Natural killer cell (primary cell): ENCODE data around the gene DDX24. TPM values are rescaled to one million over a fixed set of nuclear protein-coding genes. Genes with fewer than 3 reads are reported as not detected.

ENCODE experiments used
- ATAC-seq, 3 donors: fragments of 150-1000 bp in 2 of 3; fragments of 200-7000 bp in 1 of 3; cut with Tn5 transposase; 1 replicate in 1 of 3; 2 replicates in 2 of 3; pipeline ENCODE4 v1.10.0; 2021; ENCODE audit warnings: mild to moderate bottlenecking in 2 of 3, moderate library complexity in 2 of 3
- DNase-seq, 2 donors: peaks; one replicate each; pipeline versions ENCODE4 v3.0.0 to v3.0.0-alpha.2; 2013 to 2021; ENCODE audit warnings: mixed read lengths in 1 of 2
- H3K27ac ChIP-seq: one replicate; pipeline ENCODE4 v1.5.1; 2013; ENCODE audit warnings: mild to moderate bottlenecking, low read length
- H3K27me3 ChIP-seq: one replicate; pipeline ENCODE4 v1.6.1; 2013; ENCODE audit warnings: low read length; ENCODE audit not compliant: control insufficient read depth, insufficient read depth
- H3K36me3 ChIP-seq: one replicate; pipeline ENCODE4 v1.6.1; 2013; ENCODE audit warnings: low read length; ENCODE audit not compliant: control insufficient read depth, insufficient read depth
- H3K4me1 ChIP-seq: one replicate; pipeline ENCODE4 v1.6.1; 2013; ENCODE audit warnings: low read length; ENCODE audit not compliant: control insufficient read depth, insufficient read depth
- H3K4me3 ChIP-seq: one replicate; pipeline ENCODE4 v1.5.1; 2013; ENCODE audit warnings: low read length
- H3K9me3 ChIP-seq: one replicate; pipeline ENCODE4 v1.6.1; 2013; ENCODE audit warnings: low read length; ENCODE audit not compliant: control insufficient read depth, insufficient read depth
- H3K27ac Mint-ChIP-seq, 2 donors: one replicate each; pipeline ENCODE4 v1.8.0; 2022; ENCODE audit warnings: mild to moderate bottlenecking in 2 of 2, mixed read lengths in 2 of 2, moderate library complexity in 1 of 2
- H3K27me3 Mint-ChIP-seq, 2 donors: one replicate each; pipeline ENCODE4 v1.8.0; 2022; ENCODE audit warnings: low read depth in 2 of 2, mixed read lengths in 2 of 2
- H3K36me3 Mint-ChIP-seq: one replicate; pipeline ENCODE4 v1.8.0; 2022; ENCODE audit warnings: mixed read lengths
- H3K4me1 Mint-ChIP-seq, 2 donors: one replicate each; pipeline ENCODE4 v1.8.0; 2022; ENCODE audit warnings: mixed read lengths in 2 of 2
- H3K4me3 Mint-ChIP-seq: one replicate; pipeline ENCODE4 v1.8.0; 2022; ENCODE audit warnings: mild to moderate bottlenecking, moderate library complexity, mixed read lengths
- H3K9me3 Mint-ChIP-seq, 2 donors: one replicate each; pipeline ENCODE4 v1.8.0; 2022; ENCODE audit warnings: mixed read lengths in 2 of 2
- CTCF ChIP-seq: fragments of 200-600 bp; IDR thresholded peaks from one replicate; pipeline ENCODE4 v1.8.0; 2022; ENCODE audit warnings: antibody characterized with exemption
- WGBS: methylation state at CpG from one replicate; pipeline ENCODE4 v1.1.7; 2013; ENCODE audit warnings: missing lambda C conversion rate; ENCODE audit not compliant: insufficient coverage; 5-methylcytosine and 5-hydroxymethylcytosine counted together
- intact Hi-C: fragments of 100-400 bp; cut with micrococcal nuclease; formaldehyde crosslinking; loops from one replicate; pipeline ENCODE4 v1.14.2; 2022
- total RNA-seq, 4 donors: library from RNA; stranded (reverse); fragments of 120-200 nt in 1 of 4; gene quantifications; one replicate each; pipeline versions ENCODE4 v1.2.3 to v1.2.4, GENCODE V29; 2013 to 2022

DDX24 gene
- total RNA-seq, 3 donors from 2014 or later (not counting 1 experiment from before 2014, with no cell fraction given) = 250 to 357 (median 296) TPM

- intact Hi-C loops = no loop called here
- TF ChIP-seq CTCF = no peak
- Histone ChIP-seq H3K4me1 (peaks cover 5% of the 10 kb centered on the region), H3K9me3 (no peaks in the 10 kb centered on the region), H3K27ac (no peak overlapping the region), H3K27me3 (peaks cover 3% of the 10 kb centered on the region), H3K4me3 (no peak overlapping the region), H3K36me3 (no peaks in the 10 kb centered on the region)
- peaks cover 4 to 5% of the 10 kb centered on the region in 2 donors for H3K4me1 Mint-ChIP-seq
- peaks cover 20 to 22% of the 10 kb centered on the region in 2 donors for H3K27me3 Mint-ChIP-seq
- ATAC-seq = no peak
- H3K27ac Mint-ChIP-seq = no peak overlapping the region
- no peak for DNase-seq
- H3K36me3 Mint-ChIP-seq = no peaks in the 10 kb centered on the region
- H3K4me3 Mint-ChIP-seq = no peak overlapping the region
- WGBS = 86% methylated on average over 8 of the region's 8 CpGs
- H3K9me3 Mint-ChIP-seq = no peaks in the 10 kb centered on the region
Measured at GRCh38 chr14:93999573-93999972, 81.4 kb downstream of the DDX24 start.

DNA sequence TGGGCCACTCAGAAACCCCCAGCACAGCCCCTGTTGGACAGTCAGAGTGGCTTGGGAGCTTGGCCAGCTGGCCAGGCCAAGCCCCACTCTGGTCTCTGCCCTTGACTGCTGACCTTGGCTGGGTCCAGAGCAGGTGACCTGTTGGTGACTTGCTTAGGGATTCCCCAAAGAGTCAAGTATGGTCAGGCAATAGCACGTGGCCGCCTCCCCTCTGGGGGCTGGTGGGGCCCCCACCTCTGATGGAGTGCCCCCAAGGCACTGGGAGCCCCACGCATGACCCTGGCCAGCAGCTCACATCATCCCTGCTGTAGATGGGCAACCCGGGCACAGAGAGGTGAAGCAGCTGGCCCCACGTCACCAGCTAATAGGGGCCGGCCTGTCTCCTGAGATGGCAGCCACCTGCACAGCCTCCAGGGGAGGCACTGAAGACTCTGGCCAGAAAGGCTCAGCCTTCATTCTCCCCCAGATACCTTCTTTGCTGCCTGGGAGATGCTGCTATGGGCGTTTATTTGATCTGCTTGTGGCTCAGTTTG, 82.1 kb downstream of the DDX24 start:
- H3K27me3 ChIP-seq = peaks cover 3% of the 10 kb centered on the region
- H3K9me3 ChIP-seq = no peaks in the 10 kb centered on the region
- H3K36me3 ChIP-seq = no peaks in the 10 kb centered on the region
- no peak overlapping the region for H3K4me3 ChIP-seq
- no peaks in the 10 kb centered on the region for H3K36me3 Mint-ChIP-seq
- intact Hi-C loops = no loop called here
- H3K4me3 Mint-ChIP-seq = no peak overlapping the region
- no peak for TF ChIP-seq CTCF
- ATAC-seq (no peak), DNase-seq (no peak)
- no peak overlapping the region for H3K27ac Mint-ChIP-seq
- no peak overlapping the region for H3K27ac ChIP-seq
- H3K4me1 Mint-ChIP-seq = peaks cover 4 to 5% of the 10 kb centered on the region in 2 donors
- WGBS = 92% methylated on average over 7 of the region's 7 CpGs
- H3K27me3 Mint-ChIP-seq = peaks cover 19 to 22% of the 10 kb centered on the region in 2 donors
- H3K9me3 Mint-ChIP-seq = no peaks in the 10 kb centered on the region
- H3K4me1 ChIP-seq = peaks cover 5% of the 10 kb centered on the region

Other genes with a start within 250 kb of the DDX24 start
- not detected for gene FAM181A, start 153.9 kb downstream of the DDX24 start, total RNA-seq
- 1 to 10 TPM; 3.7 to 7.2 (median 4.8) TPM for gene ASB2, start 104.6 kb downstream of the DDX24 start, total RNA-seq
- not detected for gene CCDC197, start 83.9 kb downstream of the DDX24 start, total RNA-seq
- under 1 TPM in 2 of 3 donors, not detected in 1; 0.09 to 0.13 TPM for gene OTUB2, start 54.9 kb downstream of the DDX24 start, total RNA-seq
- gene IFI27L1, start 108 bp upstream of the DDX24 start, total RNA-seq = 10 to 100 TPM; 10.1 to 15.1 (median 12.1) TPM
- 1 to 10 TPM in 1 of 3 donors, under 1 TPM in 2; 0.47 to 1.3 (median 0.52) TPM for gene IFI27, start 29.5 kb upstream of the DDX24 start, total RNA-seq
- 10 to 100 TPM; 36.3 to 55.1 (median 39.8) TPM for gene IFI27L2, start 48.4 kb upstream of the DDX24 start, total RNA-seq
- gene PPP4R4, start 93.1 kb upstream of the DDX24 start, total RNA-seq = under 1 TPM in 2 of 3 donors, not detected in 1; 0.52 to 0.58 TPM
- gene SERPINA10, start 212.1 kb upstream of the DDX24 start, total RNA-seq = not detected
- gene SERPINA6, start 242.1 kb upstream of the DDX24 start, total RNA-seq = not detected